HL-60 (cell line): Measurements from ENCODE around the gene TRMT5.

Experiments
- DNase-seq, 2 experiments: peaks; one replicate each; pipeline ENCODE4 v3.0.0-alpha.2; 2010 to 2020; ENCODE audit warnings: low read depth in 1 of 2, low spot score in 1 of 2
- H3K27ac ChIP-seq: fragments of 250-450 bp; sonication (Bioruptor Pico); replicated peaks from 2 replicates; pipeline ENCODE4 v1.5.1; 2020; ENCODE audit warnings: mild to moderate bottlenecking, moderate library complexity
- H3K27me3 ChIP-seq: fragments of 250-450 bp; sonication (Bioruptor Pico); 2 replicates; pipeline ENCODE4 v1.5.1; 2021; ENCODE audit warnings: mild to moderate bottlenecking, moderate library complexity; ENCODE audit not compliant: insufficient read depth, poor library complexity, severe bottlenecking
- H3K4me3 ChIP-seq: replicated peaks from 2 replicates; pipeline ENCODE4 v1.5.1; 2011; ENCODE audit warnings: mild to moderate bottlenecking, control low read depth, low read length; ENCODE audit not compliant: insufficient read depth
- GABPA ChIP-seq: IDR thresholded peaks from 2 replicates; pipeline ENCODE4 v1.6.1; 2012; ENCODE audit warnings: low read depth
- POLR2AphosphoS5 ChIP-seq: IDR thresholded peaks from 2 replicates; pipeline ENCODE4 v1.6.1; 2012; ENCODE audit warnings: low read depth
- SPI1 ChIP-seq: IDR thresholded peaks from 2 replicates; pipeline ENCODE4 v1.6.1; 2012; ENCODE audit warnings: low read depth, mild to moderate bottlenecking, borderline replicate concordance
- TF ChIP-seq, protein P1 (sequence below): IDR thresholded peaks from 2 replicates; pipeline ENCODE4 v1.6.1; 2012; ENCODE audit warnings: low read depth; ENCODE audit not compliant: insufficient replicate concordance
- TF ChIP-seq, protein P2 (sequence below): IDR thresholded peaks from one replicate; pipeline ENCODE4 v1.5.1; 2011; ENCODE audit warnings: low read length, control low read depth, inconsistent platforms; ENCODE audit not compliant: insufficient read depth

Gene TRMT5

DNA sequence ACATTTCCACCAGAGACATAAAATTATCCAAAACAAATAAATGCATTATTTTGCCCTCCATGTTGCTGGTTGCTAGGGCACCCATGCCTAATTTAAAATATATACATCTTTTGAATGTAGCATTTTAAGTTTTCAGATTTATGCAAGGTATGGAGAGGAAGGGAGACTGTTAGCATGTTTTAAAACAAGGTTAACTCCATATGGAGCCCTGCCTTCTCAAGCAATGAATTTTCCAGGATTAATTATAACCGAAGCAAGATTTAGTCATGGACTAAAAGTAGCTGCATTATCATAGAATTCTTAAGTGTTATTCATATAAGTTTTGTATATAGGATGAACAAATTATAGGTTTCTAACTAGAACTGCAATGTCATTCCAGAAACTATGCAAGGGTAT, 37.2 kb downstream of the TRMT5 start:
- no peak overlapping the region for H3K27ac ChIP-seq
- TF ChIP-seq, protein P1, sequence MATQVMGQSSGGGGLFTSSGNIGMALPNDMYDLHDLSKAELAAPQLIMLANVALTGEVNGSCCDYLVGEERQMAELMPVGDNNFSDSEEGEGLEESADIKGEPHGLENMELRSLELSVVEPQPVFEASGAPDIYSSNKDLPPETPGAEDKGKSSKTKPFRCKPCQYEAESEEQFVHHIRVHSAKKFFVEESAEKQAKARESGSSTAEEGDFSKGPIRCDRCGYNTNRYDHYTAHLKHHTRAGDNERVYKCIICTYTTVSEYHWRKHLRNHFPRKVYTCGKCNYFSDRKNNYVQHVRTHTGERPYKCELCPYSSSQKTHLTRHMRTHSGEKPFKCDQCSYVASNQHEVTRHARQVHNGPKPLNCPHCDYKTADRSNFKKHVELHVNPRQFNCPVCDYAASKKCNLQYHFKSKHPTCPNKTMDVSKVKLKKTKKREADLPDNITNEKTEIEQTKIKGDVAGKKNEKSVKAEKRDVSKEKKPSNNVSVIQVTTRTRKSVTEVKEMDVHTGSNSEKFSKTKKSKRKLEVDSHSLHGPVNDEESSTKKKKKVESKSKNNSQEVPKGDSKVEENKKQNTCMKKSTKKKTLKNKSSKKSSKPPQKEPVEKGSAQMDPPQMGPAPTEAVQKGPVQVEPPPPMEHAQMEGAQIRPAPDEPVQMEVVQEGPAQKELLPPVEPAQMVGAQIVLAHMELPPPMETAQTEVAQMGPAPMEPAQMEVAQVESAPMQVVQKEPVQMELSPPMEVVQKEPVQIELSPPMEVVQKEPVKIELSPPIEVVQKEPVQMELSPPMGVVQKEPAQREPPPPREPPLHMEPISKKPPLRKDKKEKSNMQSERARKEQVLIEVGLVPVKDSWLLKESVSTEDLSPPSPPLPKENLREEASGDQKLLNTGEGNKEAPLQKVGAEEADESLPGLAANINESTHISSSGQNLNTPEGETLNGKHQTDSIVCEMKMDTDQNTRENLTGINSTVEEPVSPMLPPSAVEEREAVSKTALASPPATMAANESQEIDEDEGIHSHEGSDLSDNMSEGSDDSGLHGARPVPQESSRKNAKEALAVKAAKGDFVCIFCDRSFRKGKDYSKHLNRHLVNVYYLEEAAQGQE = no peak
- TF ChIP-seq SPI1 (no peak), POLR2AphosphoS5 (no peak), GABPA (no peak)
- TF ChIP-seq, protein P2, sequence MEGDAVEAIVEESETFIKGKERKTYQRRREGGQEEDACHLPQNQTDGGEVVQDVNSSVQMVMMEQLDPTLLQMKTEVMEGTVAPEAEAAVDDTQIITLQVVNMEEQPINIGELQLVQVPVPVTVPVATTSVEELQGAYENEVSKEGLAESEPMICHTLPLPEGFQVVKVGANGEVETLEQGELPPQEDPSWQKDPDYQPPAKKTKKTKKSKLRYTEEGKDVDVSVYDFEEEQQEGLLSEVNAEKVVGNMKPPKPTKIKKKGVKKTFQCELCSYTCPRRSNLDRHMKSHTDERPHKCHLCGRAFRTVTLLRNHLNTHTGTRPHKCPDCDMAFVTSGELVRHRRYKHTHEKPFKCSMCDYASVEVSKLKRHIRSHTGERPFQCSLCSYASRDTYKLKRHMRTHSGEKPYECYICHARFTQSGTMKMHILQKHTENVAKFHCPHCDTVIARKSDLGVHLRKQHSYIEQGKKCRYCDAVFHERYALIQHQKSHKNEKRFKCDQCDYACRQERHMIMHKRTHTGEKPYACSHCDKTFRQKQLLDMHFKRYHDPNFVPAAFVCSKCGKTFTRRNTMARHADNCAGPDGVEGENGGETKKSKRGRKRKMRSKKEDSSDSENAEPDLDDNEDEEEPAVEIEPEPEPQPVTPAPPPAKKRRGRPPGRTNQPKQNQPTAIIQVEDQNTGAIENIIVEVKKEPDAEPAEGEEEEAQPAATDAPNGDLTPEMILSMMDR = no peak
- H3K4me3 ChIP-seq = no peak overlapping the region
- H3K27me3 ChIP-seq = no peaks in the 10 kb centered on the region
- DNase-seq = no peak

DNA sequence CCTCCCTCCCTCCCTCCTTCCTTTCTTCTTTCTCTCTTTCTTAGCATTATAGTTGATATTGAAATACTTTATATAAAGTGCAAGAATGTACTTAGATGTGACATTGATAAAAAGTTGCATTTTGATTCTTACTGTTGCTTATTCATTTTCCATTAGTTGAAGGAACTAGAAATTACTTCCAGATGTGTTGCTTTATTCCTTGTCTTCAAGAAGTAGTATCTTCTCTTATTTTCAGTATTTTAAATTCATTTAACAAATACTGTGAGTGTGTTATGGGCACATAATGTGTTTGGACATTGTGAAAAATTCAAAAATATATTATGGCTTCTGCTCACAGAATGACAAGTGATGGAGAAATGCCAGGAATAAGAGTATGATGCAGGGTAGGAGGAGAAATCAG, 45.6 kb downstream of the TRMT5 start:
- DNase-seq = no peak
- H3K27ac ChIP-seq = no peak overlapping the region
- TF ChIP-seq, protein P1 = no peak
- no peak for TF ChIP-seq POLR2AphosphoS5
- TF ChIP-seq SPI1 = no peak
- TF ChIP-seq GABPA = no peak
- TF ChIP-seq, protein P2 = no peak

DNA sequence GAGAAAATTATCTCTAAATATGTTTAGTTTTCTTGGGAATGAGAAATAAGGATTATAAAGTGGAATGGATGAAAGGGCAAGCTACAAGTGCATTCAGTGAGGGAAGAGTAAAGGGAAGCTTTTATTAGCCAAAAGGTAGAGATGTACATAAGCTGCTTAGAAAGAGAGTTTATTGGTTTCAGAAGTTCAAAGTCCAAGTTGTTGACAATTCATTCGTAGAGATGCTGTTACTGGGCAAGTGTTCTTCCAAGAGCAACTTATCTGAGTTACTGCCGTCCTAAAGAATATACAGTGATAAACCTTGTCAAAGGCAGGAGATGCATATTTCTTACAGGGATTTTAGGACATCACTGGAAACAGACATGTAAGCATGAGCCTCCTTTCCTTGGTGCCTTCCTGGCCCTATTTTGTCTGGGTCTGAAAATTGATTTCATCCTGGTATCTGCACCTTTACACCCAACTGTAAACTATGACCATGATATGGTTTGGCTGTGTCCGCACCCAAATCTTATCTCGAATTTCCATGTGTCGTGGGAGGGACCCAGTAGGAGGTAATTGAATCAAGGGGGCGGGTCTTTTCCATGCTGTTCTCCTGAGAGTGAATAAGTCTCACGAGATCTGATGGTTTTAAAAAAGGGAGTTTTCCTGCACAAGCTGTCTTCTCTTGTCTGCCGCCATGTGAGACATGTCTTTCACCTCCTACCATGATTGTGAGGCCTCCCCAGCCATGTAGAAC, 46.8 kb downstream of the TRMT5 start:
- DNase-seq = no peak
- no peak overlapping the region for H3K4me3 ChIP-seq
- TF ChIP-seq, protein P2 = no peak
- no peak for TF ChIP-seq GABPA
- no peak for TF ChIP-seq POLR2AphosphoS5
- no peak for TF ChIP-seq SPI1
- TF ChIP-seq, protein P1 = no peak
- no peak overlapping the region for H3K27ac ChIP-seq
- no peaks in the 10 kb centered on the region for H3K27me3 ChIP-seq

More for the DNA sequence above, 45.6 kb downstream of the TRMT5 start:
- Histone ChIP-seq H3K4me3 (no peak overlapping the region), H3K27me3 (no peaks in the 10 kb centered on the region)
